Fibroblast of lung (primary cell): Measurements from ENCODE around the gene DQX1. TPM values are rescaled to one million over a fixed set of nuclear protein-coding genes. Genes with fewer than 3 reads are reported as not detected.

Experiments used
- DNase-seq, 2 donors: peaks; one replicate each; pipeline versions ENCODE4 v3.0.0 to v3.0.0-alpha.2; 2010; ENCODE audit warnings: low read depth in 2 of 2
- H2AFZ ChIP-seq: 2 replicates; pipeline ENCODE4 v1.5.1; 2012; ENCODE audit warnings: low read length, control low read depth, inconsistent platforms
- H3K27ac ChIP-seq: 2 replicates; pipeline ENCODE4 v1.5.1; 2011; ENCODE audit warnings: low read length, control low read depth; ENCODE audit not compliant: insufficient read depth
- H3K27me3 ChIP-seq: 2 replicates; pipeline ENCODE4 v1.5.1; 2011; ENCODE audit warnings: mild to moderate bottlenecking, low read length; ENCODE audit not compliant: control insufficient read depth, insufficient read depth
- H3K36me3 ChIP-seq: 2 replicates; pipeline ENCODE4 v1.5.1; 2011; ENCODE audit warnings: low read length; ENCODE audit not compliant: control insufficient read depth, insufficient read depth
- H3K4me1 ChIP-seq: 2 replicates; pipeline ENCODE4 v1.5.1; 2011; ENCODE audit warnings: low read length; ENCODE audit not compliant: control insufficient read depth, insufficient read depth; ENCODE audit errors: extremely low read depth
- H3K4me2 ChIP-seq: 2 replicates; pipeline ENCODE4 v1.5.1; 2011; ENCODE audit warnings: low read length, control low read depth; ENCODE audit not compliant: insufficient read depth; ENCODE audit errors: extremely low read depth
- H3K4me3 ChIP-seq, 4 experiments: fragments of 200-600 bp in 1 of 4; sonication (generic) in 1 of 4; replicated peaks in 1 of 4; 2 replicates each; pipeline ENCODE4 v1.5.1; 2011 to 2016; ENCODE audit warnings: low read length in 4 of 4, low read depth in 3 of 4, mild to moderate bottlenecking in 3 of 4, control low read depth in 2 of 4, inconsistent platforms in 1 of 4, mixed read lengths in 1 of 4; ENCODE audit not compliant: insufficient read depth in 1 of 4; ENCODE audit errors: control extremely low read depth in 1 of 4
- H3K79me2 ChIP-seq: 2 replicates; pipeline ENCODE4 v1.5.1; 2012; ENCODE audit warnings: mild to moderate bottlenecking, low read length, inconsistent platforms; ENCODE audit not compliant: control insufficient read depth, insufficient read depth
- H3K9ac ChIP-seq: 2 replicates; pipeline ENCODE4 v1.5.1; 2011; ENCODE audit warnings: mild to moderate bottlenecking, low read length, control low read depth; ENCODE audit not compliant: insufficient read depth
- H3K9me3 ChIP-seq: 2 replicates; pipeline ENCODE4 v1.5.1; 2012; ENCODE audit warnings: low read depth, low read length; ENCODE audit not compliant: control insufficient read depth, insufficient read depth
- H4K20me1 ChIP-seq: 2 replicates; pipeline ENCODE4 v1.5.1; 2011; ENCODE audit warnings: low read length; ENCODE audit not compliant: control insufficient read depth, insufficient read depth; ENCODE audit errors: extremely low read depth
- EZH2 ChIP-seq: IDR thresholded peaks from 2 replicates; pipeline ENCODE4 v1.5.1; 2012; ENCODE audit warnings: low read length, control low read depth, mild to moderate bottlenecking; ENCODE audit errors: missing control alignments
- polyA plus RNA-seq, 2 donors: library from polyadenylated mRNA; depleted of rRNA in 1 of 2; stranded (reverse) in 1 of 2; unstranded in 1 of 2; fragments of >200 nt; gene quantifications; 2 replicates each; pipeline ENCODE4 v1.2.1, GENCODE V29; 2011 to 2012; ENCODE audit warnings: missing spikeins in 1 of 2
- total RNA-seq: library from RNA; depleted of rRNA; stranded (reverse); fragments of >200 nt; gene quantifications from 2 replicates; pipeline ENCODE4 v1.2.1, GENCODE V29; 2014
- TF ChIP-seq, protein P1 (sequence below), 2 donors: IDR thresholded peaks in 1 of 2; conservative IDR thresholded peaks in 1 of 2; 1 replicate in 1 of 2; 2 replicates in 1 of 2; pipeline ENCODE4 v1.5.1; 2011 to 2012; ENCODE audit warnings: low read length in 2 of 2, control low read depth in 1 of 2, inconsistent platforms in 1 of 2, low read depth in 1 of 2, mild to moderate bottlenecking in 1 of 2

DQX1 gene
- total and polyA plus RNA-seq, 2 donors (not counting 1 experiment from before 2014, with no cell fraction given) = not detected

DNA sequence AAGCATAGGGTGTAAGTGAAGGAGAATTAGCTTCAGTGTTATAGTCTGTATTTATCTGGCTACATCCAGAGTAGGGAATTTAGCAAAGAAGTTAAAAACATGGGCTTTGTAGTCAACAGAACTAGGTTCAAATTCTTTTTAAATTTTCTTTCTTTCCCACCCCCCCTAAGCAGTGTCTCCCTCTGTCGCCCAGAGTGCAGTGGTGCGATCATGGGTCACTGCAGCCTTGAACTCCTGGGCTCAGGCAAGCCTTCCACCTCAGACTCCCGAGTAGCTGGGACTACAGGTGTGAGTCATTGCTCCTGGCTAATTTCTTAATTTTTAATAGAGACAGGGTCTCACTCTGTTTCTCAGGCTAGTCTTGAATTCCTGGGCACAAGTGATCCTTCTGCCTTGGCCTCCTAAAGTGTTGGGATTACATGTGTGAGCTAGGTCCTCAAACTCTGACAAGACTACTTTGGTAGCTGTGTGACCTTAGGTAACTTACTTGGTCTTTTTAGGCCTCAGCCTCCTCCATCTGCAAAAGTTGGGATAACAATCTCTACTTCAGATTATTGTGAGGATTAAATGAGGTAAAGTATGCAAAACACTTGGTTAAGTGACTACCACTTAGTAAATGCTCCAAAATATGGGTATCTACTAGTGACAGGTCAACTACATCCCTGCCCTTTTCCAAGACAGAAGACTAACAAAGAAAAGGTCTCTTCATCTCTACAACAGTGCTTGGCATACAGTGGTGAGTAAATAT is 46.3 kb upstream of the DQX1 start:
- Histone ChIP-seq H3K4me3 (no peak overlapping the region), H3K4me1 (peaks cover 21% of the 10 kb centered on the region), H2AFZ (no peak overlapping the region), H3K27ac (no peak overlapping the region), H3K36me3 (no peaks in the 10 kb centered on the region), H3K79me2 (no peaks in the 10 kb centered on the region), H3K9me3 (no peaks in the 10 kb centered on the region), H3K9ac (no peak overlapping the region), H3K4me2 (no peak overlapping the region), H3K27me3 (no peaks in the 10 kb centered on the region), H4K20me1 (no peaks in the 10 kb centered on the region)
- no peak for DNase-seq
- TF ChIP-seq EZH2 = no peak
- TF ChIP-seq, protein P1, sequence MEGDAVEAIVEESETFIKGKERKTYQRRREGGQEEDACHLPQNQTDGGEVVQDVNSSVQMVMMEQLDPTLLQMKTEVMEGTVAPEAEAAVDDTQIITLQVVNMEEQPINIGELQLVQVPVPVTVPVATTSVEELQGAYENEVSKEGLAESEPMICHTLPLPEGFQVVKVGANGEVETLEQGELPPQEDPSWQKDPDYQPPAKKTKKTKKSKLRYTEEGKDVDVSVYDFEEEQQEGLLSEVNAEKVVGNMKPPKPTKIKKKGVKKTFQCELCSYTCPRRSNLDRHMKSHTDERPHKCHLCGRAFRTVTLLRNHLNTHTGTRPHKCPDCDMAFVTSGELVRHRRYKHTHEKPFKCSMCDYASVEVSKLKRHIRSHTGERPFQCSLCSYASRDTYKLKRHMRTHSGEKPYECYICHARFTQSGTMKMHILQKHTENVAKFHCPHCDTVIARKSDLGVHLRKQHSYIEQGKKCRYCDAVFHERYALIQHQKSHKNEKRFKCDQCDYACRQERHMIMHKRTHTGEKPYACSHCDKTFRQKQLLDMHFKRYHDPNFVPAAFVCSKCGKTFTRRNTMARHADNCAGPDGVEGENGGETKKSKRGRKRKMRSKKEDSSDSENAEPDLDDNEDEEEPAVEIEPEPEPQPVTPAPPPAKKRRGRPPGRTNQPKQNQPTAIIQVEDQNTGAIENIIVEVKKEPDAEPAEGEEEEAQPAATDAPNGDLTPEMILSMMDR (conservative IDR thresholded peaks at IDR 0.05 in 1 of 2, IDR thresholded peaks at IDR 0.05 in 1 of 2; ENCODE audit: low read depth in 1 of 2, low read length in 2 of 2) = no peak

GRCh38 chr2:74571058-74571457 is 45.0 kb upstream of the DQX1 start:
- no peaks in the 10 kb centered on the region for H3K79me2 ChIP-seq
- no peaks in the 10 kb centered on the region for H4K20me1 ChIP-seq
- H3K36me3 ChIP-seq = no peaks in the 10 kb centered on the region
- no peak overlapping the region for H3K4me3 ChIP-seq
- H3K27ac ChIP-seq = no peak overlapping the region
- H3K27me3 ChIP-seq = no peaks in the 10 kb centered on the region
- no peak overlapping the region for H2AFZ ChIP-seq
- no peak for DNase-seq
- peaks cover 19% of the 10 kb centered on the region for H3K4me1 ChIP-seq
- H3K9ac ChIP-seq = no peak overlapping the region
- H3K4me2 ChIP-seq = no peak overlapping the region
- TF ChIP-seq, protein P1 (conservative IDR thresholded peaks at IDR 0.05 in 1 of 2, IDR thresholded peaks at IDR 0.05 in 1 of 2; ENCODE audit: low read depth in 1 of 2, low read length in 2 of 2) = no peak
- no peak for TF ChIP-seq EZH2
- no peaks in the 10 kb centered on the region for H3K9me3 ChIP-seq

DNA sequence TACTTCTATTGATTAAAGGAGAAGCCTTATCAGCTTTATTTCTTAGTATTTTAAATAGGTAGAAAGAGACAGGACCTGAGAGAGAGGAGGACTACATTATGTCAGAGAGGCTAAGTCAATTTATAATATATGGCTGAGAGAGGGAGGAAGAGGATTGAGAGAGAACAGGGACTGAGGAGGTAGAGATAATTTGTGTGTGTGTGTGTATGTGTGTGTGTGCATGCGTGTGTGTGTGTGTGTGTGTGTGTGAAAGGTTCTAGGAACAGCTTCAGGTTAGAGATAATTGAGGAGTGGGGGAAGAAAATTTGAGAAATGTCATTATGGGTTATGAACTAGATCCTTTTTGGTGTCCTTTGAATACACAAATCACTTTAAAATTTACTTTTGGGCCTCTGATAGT is 43.7 kb upstream of the DQX1 start:
- Histone ChIP-seq H3K9me3 (no peaks in the 10 kb centered on the region), H3K4me1 (peaks cover 22% of the 10 kb centered on the region), H3K9ac (no peak overlapping the region), H3K27ac (no peak overlapping the region), H3K4me3 (no peak overlapping the region), H3K27me3 (no peaks in the 10 kb centered on the region), H2AFZ (no peak overlapping the region), H3K36me3 (no peaks in the 10 kb centered on the region), H3K4me2 (no peak overlapping the region), H3K79me2 (no peaks in the 10 kb centered on the region), H4K20me1 (no peaks in the 10 kb centered on the region)
- TF ChIP-seq, protein P1 (conservative IDR thresholded peaks at IDR 0.05 in 1 of 2, IDR thresholded peaks at IDR 0.05 in 1 of 2; ENCODE audit: low read depth in 1 of 2, low read length in 2 of 2) = no peak
- no peak for TF ChIP-seq EZH2
- DNase-seq = no peak
